Tibial nerve (tissue), 4 donors: ENCODE measurements around the gene BAK1. TPM values are rescaled to one million over a fixed set of nuclear protein-coding genes. Genes with fewer than 3 reads are reported as not detected.

ENCODE experiments used
- DNase-seq, 2 donors: peaks; one replicate each; pipeline ENCODE4 v3.0.0-alpha.2; 2019; ENCODE audit warnings: low spot score in 2 of 2
- H3K27ac ChIP-seq, 4 donors: fragments of 200-600 bp; sonication (generic) in 3 of 4; one replicate each; pipeline ENCODE4 v1.5.1; 2017 to 2019; ENCODE audit warnings: mild to moderate bottlenecking in 1 of 4
- H3K27me3 ChIP-seq, 2 donors: fragments of 200-600 bp; sonication (generic) in 1 of 2; one replicate each; pipeline versions ENCODE4 v1.5.1 to v1.6.0; 2017 to 2019
- H3K36me3 ChIP-seq, 3 donors: fragments of 200-600 bp; sonication (generic); one replicate each; pipeline ENCODE4 v1.5.1; 2018 to 2019
- H3K4me1 ChIP-seq, 4 donors: fragments of 200-600 bp; sonication (generic) in 3 of 4; one replicate each; pipeline ENCODE4 v1.5.1; 2017 to 2019
- H3K4me3 ChIP-seq, 4 donors: fragments of 200-600 bp; sonication (generic) in 3 of 4; one replicate each; pipeline ENCODE4 v1.5.1; 2017 to 2019; ENCODE audit warnings: mild to moderate bottlenecking in 1 of 4, moderate library complexity in 1 of 4
- H3K9me3 ChIP-seq, 4 donors: fragments of 200-600 bp; sonication (generic) in 3 of 4; one replicate each; pipeline ENCODE4 v1.5.1; 2017 to 2019
- CTCF ChIP-seq, 5 experiments: fragments of 200-600 bp in 3 of 5; fragments of 450-650 bp in 2 of 5; sonication (generic) in 3 of 5; IDR thresholded peaks; one replicate each; pipeline ENCODE4 v1.5.1; 2016 to 2019; ENCODE audit warnings: antibody characterized with exemption in 5 of 5, mild to moderate bottlenecking in 3 of 5, moderate library complexity in 2 of 5
- EP300 ChIP-seq, 2 donors: sonication (generic); formaldehyde crosslinking; IDR thresholded peaks; one replicate each; pipeline ENCODE4 v1.6.1; 2017; ENCODE audit warnings: antibody characterized with exemption in 2 of 2, mild to moderate bottlenecking in 1 of 2
- POLR2A ChIP-seq, 2 donors: fragments of 450-650 bp; IDR thresholded peaks; one replicate each; pipeline ENCODE4 v1.6.1; 2017; ENCODE audit warnings: antibody characterized with exemption in 2 of 2, mild to moderate bottlenecking in 2 of 2, moderate library complexity in 2 of 2
- WGBS, 2 donors: methylation state at CpG; one replicate each; pipeline ENCODE4 v1.1.5; 2018; 5-methylcytosine and 5-hydroxymethylcytosine counted together
- total RNA-seq, 4 donors: library from RNA; depleted of rRNA; stranded (reverse); fragments of >200 nt; gene quantifications; one replicate each; pipeline ENCODE4 v1.1.0, GENCODE V29; 2016

The BAK1 gene
- total RNA-seq, 4 donors from 2014 or later, result 7.9 to 15.3 (median 10.1) TPM

GRCh38 chr6:33576668-33577067 lies 3.4 kb downstream of the BAK1 start:
- H3K36me3 ChIP-seq, result peaks cover 4 to 47% (median 21%) of the 10 kb centered on the region in 3 donors
- H3K4me1 ChIP-seq, result peaks cover 0 to 45% (median 21%) of the 10 kb centered on the region in 4 donors
- DNase-seq, result no peak
- no peak overlapping the region for H3K4me3 ChIP-seq
- H3K9me3 ChIP-seq, result no peaks in the 10 kb centered on the region
- no peak for TF ChIP-seq EP300 (IDR thresholded peaks at IDR 0.05)
- TF ChIP-seq CTCF (IDR thresholded peaks at IDR 0.05), result no peak
- TF ChIP-seq POLR2A (IDR thresholded peaks at IDR 0.05), result no peak
- H3K27ac ChIP-seq, result peak overlapping the region in 3 of 4 donors; percentile 55 to 93 (median 91)
- WGBS, 2 donors, result 84 to 88% methylated on average over 11 of the region's 11 CpGs
- no peaks in the 10 kb centered on the region for H3K27me3 ChIP-seq

GRCh38 chr6:33575211-33575610 lies 4.9 kb downstream of the BAK1 start:
- TF ChIP-seq POLR2A (IDR thresholded peaks at IDR 0.05) (no peak), EP300 (IDR thresholded peaks at IDR 0.05) (no peak), CTCF (IDR thresholded peaks at IDR 0.05) (no peak)
- Histone ChIP-seq H3K4me3 (no peak overlapping the region), H3K27ac (no peak overlapping the region), H3K36me3 (peaks cover 4 to 47% (median 21%) of the 10 kb centered on the region in 3 donors), H3K9me3 (no peaks in the 10 kb centered on the region), H3K27me3 (no peaks in the 10 kb centered on the region), H3K4me1 (peaks cover 0 to 49% (median 19%) of the 10 kb centered on the region in 4 donors)
- no peak for DNase-seq
- 86 to 96% methylated on average over 8 of the region's 8 CpGs for WGBS, 2 donors

- WGBS, 2 donors, result 48 to 51% methylated on average over 11 of the region's 11 CpGs
Measured at GRCh38 chr6:33571637-33572316, 8.3 kb downstream of the BAK1 start.

GRCh38 chr6:33570806-33571636 lies 9.1 kb downstream of the BAK1 start:
- Histone ChIP-seq H3K9me3 (no peaks in the 10 kb centered on the region), H3K27me3 (no peaks in the 10 kb centered on the region), H3K4me3 (peak overlapping the region; percentile 44 to 83 (median 74)), H3K4me1 (peaks cover 0 to 26% (median 5%) of the 10 kb centered on the region in 4 donors), H3K27ac (peak overlapping the region; percentile 70 to 91 (median 90)), H3K36me3 (peaks cover 4 to 29% (median 21%) of the 10 kb centered on the region in 3 donors)
- DNase-seq, result peak; percentile 66 to 67
- WGBS, 2 donors, result 1 to 2% methylated on average over 35 to 38 of the region's 44 CpGs
- TF ChIP-seq POLR2A (IDR thresholded peaks at IDR 0.05), result peak in 1 of 2 donors; percentile 49
- TF ChIP-seq EP300 (IDR thresholded peaks at IDR 0.05), result peak; percentile 11 to 79
- peak in 1 of 5 experiments; percentile 30 for TF ChIP-seq CTCF (IDR thresholded peaks at IDR 0.05)

More at GRCh38 chr6:33571637-33572316, 8.3 kb downstream of the BAK1 start:
- Histone ChIP-seq H3K4me3 (peak overlapping the region; percentile 44 to 83 (median 74)), H3K9me3 (no peaks in the 10 kb centered on the region), H3K27me3 (no peaks in the 10 kb centered on the region), H3K4me1 (peaks cover 0 to 27% (median 5%) of the 10 kb centered on the region in 4 donors), H3K27ac (peak overlapping the region; percentile 70 to 91 (median 90)), H3K36me3 (peaks cover 4 to 36% (median 21%) of the 10 kb centered on the region in 3 donors)
- no peak for DNase-seq
- no peak for TF ChIP-seq POLR2A (IDR thresholded peaks at IDR 0.05)
- no peak for TF ChIP-seq CTCF (IDR thresholded peaks at IDR 0.05)
- TF ChIP-seq EP300 (IDR thresholded peaks at IDR 0.05), result peak in 1 of 2 donors; percentile 67
